Measurements from ENCODE around the gene COX4I1.

COX4I1 gene

DNA sequence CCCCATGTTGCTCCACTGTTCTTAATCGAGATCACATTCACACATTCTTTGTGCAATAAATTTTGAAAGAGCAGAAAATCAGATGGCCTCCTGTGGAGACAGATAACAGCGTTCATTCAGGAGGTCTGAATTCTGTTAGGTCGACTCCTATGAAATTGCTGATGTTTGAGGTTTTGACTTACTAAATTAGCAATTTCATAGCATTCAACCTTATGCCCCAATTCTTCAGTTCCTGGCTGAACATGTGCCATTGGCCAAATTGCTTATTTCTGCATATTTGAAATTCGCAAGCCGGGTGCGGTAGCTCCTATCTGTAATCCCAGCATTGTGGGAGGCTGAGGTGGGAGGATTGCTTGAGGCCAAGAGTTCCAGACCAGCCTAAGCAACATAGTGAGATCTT is 26.5 kb upstream of the COX4I1 start:
- no peaks in the 10 kb centered on the region for H3K9me3 ChIP-seq (ENCODE audit: control insufficient read depth, insufficient read depth, low read length)
- peaks cover 3% of the 10 kb centered on the region for H3K36me3 ChIP-seq (ENCODE audit: control insufficient read depth, insufficient read depth, low read length)
- no peak overlapping the region for H3K9ac ChIP-seq (ENCODE audit: low read depth, low read length)
- no peak overlapping the region for H3K4me3 ChIP-seq (ENCODE audit: low read depth, low read length)
- H3K27me3 ChIP-seq (ENCODE audit: control insufficient read depth, insufficient read depth, low read length), result no peaks in the 10 kb centered on the region
- peaks cover 4% of the 10 kb centered on the region for H3K4me1 ChIP-seq (ENCODE audit: control insufficient read depth, insufficient read depth, low read length)

DNA sequence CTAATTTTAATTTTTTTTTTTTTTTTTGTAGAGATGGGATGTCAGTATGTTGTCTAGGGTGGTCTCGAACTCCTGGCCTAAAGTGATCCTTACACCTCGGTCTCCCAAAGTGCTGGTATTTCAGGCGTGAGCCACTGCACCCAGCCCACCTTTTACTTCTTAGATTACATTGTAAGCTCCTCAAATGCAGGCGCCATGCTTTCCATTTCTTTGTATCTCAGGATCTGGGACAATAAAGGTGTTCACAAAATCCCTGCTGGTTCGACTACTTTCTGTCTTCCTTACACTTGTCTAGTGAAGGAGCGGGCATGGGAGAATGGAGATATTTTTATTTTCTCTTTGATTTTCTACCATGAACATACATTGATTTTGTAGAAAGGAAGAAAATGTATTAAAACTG is 25.4 kb upstream of the COX4I1 start:
- Histone ChIP-seq H3K27me3 (ENCODE audit: control insufficient read depth, insufficient read depth, low read length) (no peaks in the 10 kb centered on the region), H3K9me3 (ENCODE audit: control insufficient read depth, insufficient read depth, low read length) (no peaks in the 10 kb centered on the region), H3K4me3 (ENCODE audit: low read depth, low read length) (no peak overlapping the region), H3K36me3 (ENCODE audit: control insufficient read depth, insufficient read depth, low read length) (peaks cover 11% of the 10 kb centered on the region), H3K4me1 (ENCODE audit: control insufficient read depth, insufficient read depth, low read length) (no peaks in the 10 kb centered on the region), H3K9ac (ENCODE audit: low read depth, low read length) (no peak overlapping the region)

DNA sequence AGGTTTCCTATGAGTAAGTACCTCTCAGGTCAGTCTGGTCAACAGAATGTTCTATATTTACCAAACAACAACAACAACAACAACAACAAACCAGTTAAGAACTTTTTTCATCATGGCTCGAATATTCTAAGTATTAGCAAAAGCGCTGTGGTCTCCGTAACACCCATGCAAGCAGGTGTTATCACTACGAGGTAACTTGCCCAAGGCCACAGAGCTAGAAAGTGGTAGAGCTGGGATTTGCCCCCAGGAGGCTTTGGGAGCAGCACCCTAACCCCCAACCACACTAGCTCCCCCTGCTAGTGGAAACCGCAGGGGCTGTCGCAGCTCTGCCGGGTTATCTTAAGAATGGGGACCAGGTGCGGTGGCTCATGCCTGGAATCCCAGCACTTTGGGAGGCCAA is 24.7 kb upstream of the COX4I1 start:
- Histone ChIP-seq H3K9ac (ENCODE audit: low read depth, low read length) (no peak overlapping the region), H3K27me3 (ENCODE audit: control insufficient read depth, insufficient read depth, low read length) (no peaks in the 10 kb centered on the region), H3K36me3 (ENCODE audit: control insufficient read depth, insufficient read depth, low read length) (peaks cover 18% of the 10 kb centered on the region), H3K9me3 (ENCODE audit: control insufficient read depth, insufficient read depth, low read length) (no peaks in the 10 kb centered on the region), H3K4me3 (ENCODE audit: low read depth, low read length) (no peak overlapping the region), H3K4me1 (ENCODE audit: control insufficient read depth, insufficient read depth, low read length) (no peaks in the 10 kb centered on the region)

DNA sequence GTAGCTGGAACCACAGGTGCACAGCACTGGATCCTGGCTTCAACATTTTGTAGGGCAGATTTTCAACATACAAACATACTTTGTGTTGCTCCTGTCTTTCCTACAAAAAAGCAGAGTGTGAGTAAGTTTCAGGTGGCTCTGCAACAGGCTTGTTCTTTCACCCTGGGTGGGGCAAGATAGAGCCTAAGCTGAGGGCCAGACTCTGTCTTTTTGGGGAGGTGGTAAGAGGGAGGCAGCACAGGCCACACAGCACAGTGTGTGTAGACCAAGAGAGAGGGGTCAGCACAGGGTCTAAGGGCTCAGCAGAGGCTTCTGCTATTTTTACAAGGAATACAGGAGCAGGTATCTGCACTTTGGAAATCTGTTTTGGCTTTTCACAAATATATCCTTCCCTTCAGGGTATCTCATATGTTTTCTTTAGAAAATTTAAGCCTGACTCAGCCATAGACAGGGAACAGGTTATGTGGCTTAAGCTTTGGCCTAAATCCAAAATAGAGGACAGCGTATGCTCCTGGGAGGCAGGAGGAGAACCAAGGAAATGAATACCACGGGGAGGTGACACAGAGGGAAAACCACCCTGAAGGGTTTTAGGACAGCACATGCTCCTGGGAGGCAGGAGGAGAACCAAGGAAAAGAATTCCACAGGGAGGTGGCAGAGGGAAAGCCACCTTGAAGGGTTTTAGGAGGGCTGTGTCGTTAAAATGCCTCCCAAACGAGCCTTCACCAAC is 21.7 kb upstream of the COX4I1 start:
- Histone ChIP-seq H3K36me3 (ENCODE audit: control insufficient read depth, insufficient read depth, low read length) (peaks cover 30% of the 10 kb centered on the region), H3K9ac (ENCODE audit: low read depth, low read length) (no peak overlapping the region), H3K4me1 (ENCODE audit: control insufficient read depth, insufficient read depth, low read length) (no peaks in the 10 kb centered on the region), H3K27me3 (ENCODE audit: control insufficient read depth, insufficient read depth, low read length) (no peaks in the 10 kb centered on the region), H3K9me3 (ENCODE audit: control insufficient read depth, insufficient read depth, low read length) (no peaks in the 10 kb centered on the region), H3K4me3 (ENCODE audit: low read depth, low read length) (no peak overlapping the region)

DNA sequence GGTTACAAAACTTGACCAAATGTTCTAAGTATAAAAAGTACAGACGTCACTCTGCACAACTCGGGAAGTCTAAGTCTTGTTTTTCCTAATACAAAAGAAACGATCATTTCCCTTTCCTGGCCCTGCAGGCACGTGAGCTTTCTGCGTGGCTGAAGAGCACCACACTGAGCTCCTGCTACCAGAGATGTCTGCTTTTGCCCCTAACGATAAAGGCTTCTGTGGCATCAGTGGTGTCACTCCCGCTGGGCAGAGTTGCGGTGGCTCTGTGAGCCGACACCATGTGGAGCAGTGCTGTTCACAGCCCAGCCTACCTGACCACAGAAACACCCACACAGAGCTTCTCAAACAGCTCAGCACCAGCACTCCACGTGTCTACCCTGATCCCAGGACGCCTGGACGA is 20.6 kb upstream of the COX4I1 start:
- peaks cover 30% of the 10 kb centered on the region for H3K36me3 ChIP-seq (ENCODE audit: control insufficient read depth, insufficient read depth, low read length)
- H3K4me1 ChIP-seq (ENCODE audit: control insufficient read depth, insufficient read depth, low read length), result no peaks in the 10 kb centered on the region
- no peaks in the 10 kb centered on the region for H3K27me3 ChIP-seq (ENCODE audit: control insufficient read depth, insufficient read depth, low read length)
- H3K4me3 ChIP-seq (ENCODE audit: low read depth, low read length), result no peak overlapping the region
- no peaks in the 10 kb centered on the region for H3K9me3 ChIP-seq (ENCODE audit: control insufficient read depth, insufficient read depth, low read length)
- H3K9ac ChIP-seq (ENCODE audit: low read depth, low read length), result no peak overlapping the region

DNA sequence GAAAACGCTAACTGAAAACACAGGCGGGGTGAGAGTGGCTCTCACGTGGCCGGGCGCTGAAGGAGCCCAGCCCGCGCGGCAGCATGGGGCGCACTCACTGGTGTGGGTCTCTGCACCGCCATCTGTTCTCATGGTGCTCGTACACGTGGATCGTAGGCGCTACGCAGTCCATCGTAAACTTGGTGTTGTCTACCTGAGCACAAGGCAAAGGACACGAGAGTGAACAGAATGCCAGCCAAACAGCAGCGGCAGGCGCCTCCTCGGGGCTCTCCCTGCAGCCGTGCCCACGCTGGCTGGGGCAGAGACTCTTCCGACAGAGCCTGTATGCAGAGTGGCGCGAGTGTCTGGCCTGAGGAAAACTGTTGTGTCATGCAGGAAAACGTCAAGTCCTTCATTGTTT is 19.2 kb upstream of the COX4I1 start:
- Histone ChIP-seq H3K36me3 (ENCODE audit: control insufficient read depth, insufficient read depth, low read length) (peaks cover 32% of the 10 kb centered on the region), H3K27me3 (ENCODE audit: control insufficient read depth, insufficient read depth, low read length) (no peaks in the 10 kb centered on the region), H3K9ac (ENCODE audit: low read depth, low read length) (no peak overlapping the region), H3K9me3 (ENCODE audit: control insufficient read depth, insufficient read depth, low read length) (no peaks in the 10 kb centered on the region), H3K4me3 (ENCODE audit: low read depth, low read length) (no peak overlapping the region), H3K4me1 (ENCODE audit: control insufficient read depth, insufficient read depth, low read length) (no peaks in the 10 kb centered on the region)

DNA sequence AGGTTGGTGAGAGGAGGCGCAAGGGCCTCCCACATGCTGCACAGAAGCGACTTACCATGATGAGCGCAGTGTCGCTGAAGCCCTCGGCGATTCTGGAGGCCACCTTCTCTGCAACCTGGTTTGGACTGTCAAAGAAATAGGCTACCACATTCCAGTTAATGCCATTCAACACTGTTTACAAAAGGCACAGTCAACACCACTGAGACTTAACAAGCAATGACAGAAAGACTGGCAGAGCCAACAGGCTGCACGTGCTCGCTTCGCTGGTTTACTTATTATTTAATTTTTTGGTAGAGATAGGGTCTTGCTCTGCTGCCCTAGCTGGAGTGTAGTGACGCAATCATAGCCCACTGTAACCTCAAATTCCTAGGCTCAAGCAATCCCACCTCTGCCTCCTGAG is 18.3 kb upstream of the COX4I1 start:
- peaks cover 36% of the 10 kb centered on the region for H3K36me3 ChIP-seq (ENCODE audit: control insufficient read depth, insufficient read depth, low read length)
- H3K4me3 ChIP-seq (ENCODE audit: low read depth, low read length), result no peak overlapping the region
- H3K9ac ChIP-seq (ENCODE audit: low read depth, low read length), result no peak overlapping the region
- H3K9me3 ChIP-seq (ENCODE audit: control insufficient read depth, insufficient read depth, low read length), result no peaks in the 10 kb centered on the region
- H3K27me3 ChIP-seq (ENCODE audit: control insufficient read depth, insufficient read depth, low read length), result no peaks in the 10 kb centered on the region
- H3K4me1 ChIP-seq (ENCODE audit: control insufficient read depth, insufficient read depth, low read length), result no peaks in the 10 kb centered on the region

DNA sequence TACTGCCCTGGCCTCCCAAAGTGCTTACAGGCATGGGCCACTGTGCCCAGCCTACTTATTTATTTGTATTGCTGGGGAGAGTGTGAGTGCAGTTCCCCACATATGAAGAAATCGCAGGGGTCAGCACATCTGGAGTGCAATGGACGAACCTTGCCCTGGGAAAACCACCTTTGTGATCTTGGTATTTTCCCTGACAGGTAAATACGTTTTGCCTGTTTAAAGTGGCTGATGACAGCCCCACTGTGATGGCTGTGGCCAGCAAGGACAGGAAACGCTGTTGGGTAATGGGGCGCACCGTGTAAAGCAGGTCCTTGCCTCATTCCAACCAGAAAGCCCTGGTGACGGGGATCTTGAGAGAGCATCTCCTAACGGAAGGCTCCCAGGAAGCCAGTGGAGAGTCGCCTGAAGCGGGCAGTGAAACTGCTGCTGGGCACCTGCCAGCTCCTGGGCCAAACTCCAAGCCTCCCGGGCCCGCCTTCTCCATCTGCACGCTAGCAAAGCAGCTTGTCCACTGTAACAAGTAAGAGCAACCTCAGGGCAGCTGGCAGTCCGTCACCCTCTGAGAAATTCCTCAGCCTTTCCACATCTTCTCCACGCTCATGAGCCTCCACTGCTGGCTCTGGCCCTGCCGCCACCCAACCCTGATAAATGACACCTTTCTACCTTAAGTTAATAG is 17.7 kb upstream of the COX4I1 start:
- Histone ChIP-seq H3K27me3 (ENCODE audit: control insufficient read depth, insufficient read depth, low read length) (no peaks in the 10 kb centered on the region), H3K4me3 (ENCODE audit: low read depth, low read length) (no peak overlapping the region), H3K9ac (ENCODE audit: low read depth, low read length) (no peak overlapping the region), H3K36me3 (ENCODE audit: control insufficient read depth, insufficient read depth, low read length) (peaks cover 41% of the 10 kb centered on the region), H3K4me1 (ENCODE audit: control insufficient read depth, insufficient read depth, low read length) (no peaks in the 10 kb centered on the region), H3K9me3 (ENCODE audit: control insufficient read depth, insufficient read depth, low read length) (no peaks in the 10 kb centered on the region)

DNA sequence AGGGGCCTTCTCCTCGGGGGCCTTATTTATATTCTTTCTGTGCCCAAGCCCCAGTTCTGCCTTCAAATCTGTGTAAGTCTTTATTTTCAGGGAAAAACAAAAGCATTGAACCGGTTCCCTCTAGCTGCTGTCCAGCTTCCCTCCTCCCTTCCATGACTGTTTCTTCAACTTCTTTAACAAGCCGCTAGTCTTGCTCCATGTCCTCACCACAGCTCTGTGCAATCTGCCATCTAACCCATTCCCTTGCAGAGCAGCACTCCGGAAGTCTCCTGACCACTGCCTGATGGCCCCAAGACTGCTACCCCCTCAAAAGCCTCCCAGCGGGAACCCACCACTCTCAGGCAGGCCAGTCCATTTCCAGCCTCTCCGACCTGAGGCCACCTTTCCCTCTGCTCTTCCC is 17.0 kb upstream of the COX4I1 start:
- Histone ChIP-seq H3K4me3 (ENCODE audit: low read depth, low read length) (no peak overlapping the region), H3K4me1 (ENCODE audit: control insufficient read depth, insufficient read depth, low read length) (no peaks in the 10 kb centered on the region), H3K27me3 (ENCODE audit: control insufficient read depth, insufficient read depth, low read length) (no peaks in the 10 kb centered on the region), H3K9me3 (ENCODE audit: control insufficient read depth, insufficient read depth, low read length) (no peaks in the 10 kb centered on the region), H3K9ac (ENCODE audit: low read depth, low read length) (no peak overlapping the region), H3K36me3 (ENCODE audit: control insufficient read depth, insufficient read depth, low read length) (peaks cover 48% of the 10 kb centered on the region)

DNA sequence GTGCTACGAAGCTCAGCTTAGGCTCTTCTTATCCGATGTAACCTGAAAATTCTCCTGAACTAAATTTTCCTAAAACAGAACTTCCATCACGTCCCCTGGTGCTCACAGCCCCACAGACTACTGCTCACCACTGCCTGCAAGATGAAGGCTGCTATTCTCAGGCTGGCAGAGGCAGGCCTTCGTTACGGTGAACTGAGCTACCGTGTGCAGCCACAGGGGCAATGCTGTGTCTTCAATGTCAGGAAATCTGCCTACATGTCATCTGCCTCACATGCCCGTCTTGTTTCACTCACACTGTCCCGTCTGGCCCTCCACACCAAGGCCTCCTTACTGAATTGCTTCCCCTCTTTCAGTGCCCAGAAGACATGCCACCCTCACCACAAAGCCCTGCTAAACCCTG is 16.1 kb upstream of the COX4I1 start:
- no peak overlapping the region for H3K4me3 ChIP-seq (ENCODE audit: low read depth, low read length)
- H3K36me3 ChIP-seq (ENCODE audit: control insufficient read depth, insufficient read depth, low read length), result peaks cover 51% of the 10 kb centered on the region
- no peaks in the 10 kb centered on the region for H3K4me1 ChIP-seq (ENCODE audit: control insufficient read depth, insufficient read depth, low read length)
- H3K9me3 ChIP-seq (ENCODE audit: control insufficient read depth, insufficient read depth, low read length), result no peaks in the 10 kb centered on the region
- no peaks in the 10 kb centered on the region for H3K27me3 ChIP-seq (ENCODE audit: control insufficient read depth, insufficient read depth, low read length)
- no peak overlapping the region for H3K9ac ChIP-seq (ENCODE audit: low read depth, low read length)

DNA sequence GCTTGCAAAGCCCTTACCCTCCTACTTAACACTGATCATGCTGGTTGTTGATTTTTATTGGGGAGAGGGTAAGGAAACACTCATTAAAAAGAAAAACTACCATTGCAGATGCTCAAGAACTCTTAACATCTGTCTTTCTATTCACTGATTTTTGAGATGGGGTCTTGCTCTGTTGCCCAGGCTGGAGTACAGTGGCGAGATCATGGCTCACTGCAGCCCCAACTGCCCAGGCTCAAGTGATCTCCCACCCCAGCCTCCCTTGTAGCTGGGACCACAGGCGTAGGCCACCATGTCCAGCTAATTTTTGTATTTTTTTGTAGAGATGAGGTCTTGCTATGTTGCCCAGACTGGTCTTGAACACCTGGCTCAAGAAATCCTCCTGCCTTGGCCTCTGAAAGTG is 14.7 kb upstream of the COX4I1 start:
- H3K9me3 ChIP-seq (ENCODE audit: control insufficient read depth, insufficient read depth, low read length), result no peaks in the 10 kb centered on the region
- no peak overlapping the region for H3K4me3 ChIP-seq (ENCODE audit: low read depth, low read length)
- no peak overlapping the region for H3K9ac ChIP-seq (ENCODE audit: low read depth, low read length)
- H3K27me3 ChIP-seq (ENCODE audit: control insufficient read depth, insufficient read depth, low read length), result no peaks in the 10 kb centered on the region
- no peaks in the 10 kb centered on the region for H3K4me1 ChIP-seq (ENCODE audit: control insufficient read depth, insufficient read depth, low read length)
- H3K36me3 ChIP-seq (ENCODE audit: control insufficient read depth, insufficient read depth, low read length), result peaks cover 41% of the 10 kb centered on the region

DNA sequence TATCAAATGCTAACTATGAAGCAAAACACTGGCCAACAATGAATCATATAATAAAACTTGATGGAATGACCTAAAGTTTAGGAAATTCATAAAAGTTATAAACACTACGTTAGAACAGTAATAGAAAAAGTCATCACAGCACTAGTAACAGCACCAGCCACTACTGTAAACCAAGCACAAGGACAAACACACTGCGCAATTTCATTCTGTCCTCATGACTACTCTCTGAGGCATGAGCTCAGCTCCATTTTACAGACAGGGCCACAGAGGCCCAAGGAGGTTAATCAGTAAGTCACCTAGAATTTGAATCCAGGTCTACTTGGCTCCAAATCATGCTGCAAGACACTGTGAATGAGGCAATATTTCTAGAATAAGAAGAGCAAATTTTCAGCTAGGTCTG is 13.6 kb upstream of the COX4I1 start:
- Histone ChIP-seq H3K36me3 (ENCODE audit: control insufficient read depth, insufficient read depth, low read length) (peaks cover 33% of the 10 kb centered on the region), H3K9me3 (ENCODE audit: control insufficient read depth, insufficient read depth, low read length) (no peaks in the 10 kb centered on the region), H3K9ac (ENCODE audit: low read depth, low read length) (no peak overlapping the region)

More for the DNA sequence above, 13.6 kb upstream of the COX4I1 start:
- Histone ChIP-seq H3K27me3 (ENCODE audit: control insufficient read depth, insufficient read depth, low read length) (no peaks in the 10 kb centered on the region), H3K4me1 (ENCODE audit: control insufficient read depth, insufficient read depth, low read length) (no peaks in the 10 kb centered on the region), H3K4me3 (ENCODE audit: low read depth, low read length) (no peak overlapping the region)

Data from iPS-15b (cell line).